Suppressor macrophage (primary cell): Measurements from ENCODE around the gene C1orf159.
"Not testable (repeated sequence)": the region's sequence is repeated elsewhere in the genome, so short reads cannot be mapped to it uniquely, and the experiment has no call there.

ENCODE experiments used
- DNase-seq, 4 experiments: peaks; one replicate each; pipeline ENCODE4 v3.0.0-alpha.2; 2020 to 2022

The C1orf159 gene

GRCh38 chr1:1149416-1149815, 33.5 kb upstream of the C1orf159 start:
- DNase-seq: no peak

GRCh38 chr1:1148569-1148968, 32.7 kb upstream of the C1orf159 start:
- DNase-seq: no peak

- DNase-seq: no peak
These were observed 32.2 kb upstream of the C1orf159 start for GRCh38 chr1:1148061-1148460.

- DNase-seq: no peak
These were observed 30.7 kb upstream of the C1orf159 start for GRCh38 chr1:1146596-1146995.

- DNase-seq: no peak
These were observed 30.1 kb upstream of the C1orf159 start for GRCh38 chr1:1146026-1146425.

- no peak for DNase-seq
These were observed 29.6 kb upstream of the C1orf159 start for GRCh38 chr1:1145547-1145914.

GRCh38 chr1:1144843-1145546, 29.1 kb upstream of the C1orf159 start:
- DNase-seq: no peak

GRCh38 chr1:1144122-1144842, 28.4 kb upstream of the C1orf159 start:
- DNase-seq: peak in 1 of 4 experiments; percentile 10

GRCh38 chr1:1143636-1144035, 27.7 kb upstream of the C1orf159 start:
- DNase-seq: no peak

- no peak for DNase-seq
These were observed 27.0 kb upstream of the C1orf159 start for GRCh38 chr1:1142844-1143243.

GRCh38 chr1:1142352-1142751, 26.5 kb upstream of the C1orf159 start:
- DNase-seq: not testable (repeated sequence)

- no peak for DNase-seq
These were observed 26.0 kb upstream of the C1orf159 start for GRCh38 chr1:1141911-1142250.

GRCh38 chr1:1141244-1141910, 25.5 kb upstream of the C1orf159 start:
- DNase-seq: no peak

GRCh38 chr1:1140673-1141072, 24.8 kb upstream of the C1orf159 start:
- DNase-seq: no peak

GRCh38 chr1:1137256-1138045, 21.6 kb upstream of the C1orf159 start:
- peak in 2 of 4 experiments; percentile 7 to 32 for DNase-seq

- DNase-seq: no peak
These were observed 20.8 kb upstream of the C1orf159 start for GRCh38 chr1:1136547-1137230.

- no peak for DNase-seq
These were observed 19.6 kb upstream of the C1orf159 start for GRCh38 chr1:1135339-1136136.

GRCh38 chr1:1134300-1134970, 18.5 kb upstream of the C1orf159 start:
- no peak for DNase-seq

- DNase-seq: no peak
These were observed 17.3 kb upstream of the C1orf159 start for GRCh38 chr1:1132956-1133750.
